BLaER1 (cell line): ENCODE data around the gene HS6ST1.

Experiments
- H3K27ac ChIP-seq: shearing (Covaris generic); formaldehyde crosslinking; 2 replicates; pipeline ENCODE4 v1.8.1; 2022
- H3K27me3 ChIP-seq: shearing (Covaris generic); formaldehyde crosslinking; 2 replicates; pipeline ENCODE4 v1.8.1; 2022
- H3K36me3 ChIP-seq: shearing (Covaris generic); formaldehyde crosslinking; 2 replicates; pipeline ENCODE4 v1.8.1; 2022
- H3K4me1 ChIP-seq: shearing (Covaris generic); formaldehyde crosslinking; 2 replicates; pipeline ENCODE4 v1.8.1; 2022
- H3K4me2 ChIP-seq: shearing (Covaris generic); formaldehyde crosslinking; 2 replicates; pipeline ENCODE4 v1.8.1; 2022
- H3K4me3 ChIP-seq: shearing (Covaris generic); formaldehyde crosslinking; 2 replicates; pipeline ENCODE4 v1.8.1; 2022
- H3K9ac ChIP-seq: shearing (Covaris generic); formaldehyde crosslinking; 2 replicates; pipeline ENCODE4 v1.8.1; 2022
- H3K9me3 ChIP-seq: shearing (Covaris generic); formaldehyde crosslinking; 2 replicates; pipeline ENCODE4 v1.8.1; 2022
- H4K20me1 ChIP-seq: shearing (Covaris generic); formaldehyde crosslinking; 2 replicates; pipeline ENCODE4 v1.8.1; 2022
- Cebpa-rat ChIP-seq: shearing (Covaris generic); IDR thresholded peaks from 2 replicates; pipeline ENCODE4 v1.8.1; 2022

The HS6ST1 gene

DNA sequence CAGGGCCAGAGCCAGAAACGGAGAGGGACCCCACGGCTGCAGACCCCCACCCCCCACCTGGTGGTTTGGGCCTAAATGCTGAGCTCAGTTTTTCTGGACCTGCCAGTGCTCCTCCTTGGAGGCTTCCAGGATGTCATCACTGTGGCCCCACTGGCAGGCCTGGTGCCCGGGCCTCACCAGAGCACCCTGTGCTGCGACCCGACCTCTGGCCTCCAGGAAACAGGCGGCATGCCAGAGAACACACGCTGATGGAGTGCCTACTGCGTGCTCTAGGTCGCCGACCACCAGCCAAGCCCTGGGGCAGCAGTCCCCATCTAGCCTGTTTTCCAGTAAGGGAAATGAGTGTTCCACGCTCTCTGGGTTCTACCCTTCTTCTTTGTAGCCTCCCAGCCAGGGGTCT is 33.8 kb downstream of the HS6ST1 start:
- Histone ChIP-seq H3K27ac (peak overlapping the region; percentile 38), H3K27me3 (no peaks in the 10 kb centered on the region), H3K9me3 (no peaks in the 10 kb centered on the region), H3K4me2 (peak overlapping the region; percentile 97; the same call in 1 of the 2 replicates), H3K4me3 (no peak overlapping the region), H3K4me1 (peaks cover 100% of the 10 kb centered on the region), H3K9ac (no peak overlapping the region), H4K20me1 (peaks cover 100% of the 10 kb centered on the region), H3K36me3 (peaks cover 32% of the 10 kb centered on the region)
- no peak for TF ChIP-seq Cebpa-rat

- H4K20me1 ChIP-seq, result peaks cover 100% of the 10 kb centered on the region
- H3K4me1 ChIP-seq, result peaks cover 100% of the 10 kb centered on the region
- H3K4me2 ChIP-seq, result peak overlapping the region; percentile 97
- H3K27ac ChIP-seq, result peak overlapping the region; percentile 81
- peaks cover 32% of the 10 kb centered on the region for H3K36me3 ChIP-seq
- H3K27me3 ChIP-seq, result no peaks in the 10 kb centered on the region
- H3K9me3 ChIP-seq, result no peaks in the 10 kb centered on the region
- H3K4me3 ChIP-seq, result no peak overlapping the region
- no peak for TF ChIP-seq Cebpa-rat
- peak overlapping the region; percentile 47; the same call in 1 of the 2 replicates for H3K9ac ChIP-seq
Measured at GRCh38 chr2:128284037-128284441, 34.6 kb downstream of the HS6ST1 start.

DNA sequence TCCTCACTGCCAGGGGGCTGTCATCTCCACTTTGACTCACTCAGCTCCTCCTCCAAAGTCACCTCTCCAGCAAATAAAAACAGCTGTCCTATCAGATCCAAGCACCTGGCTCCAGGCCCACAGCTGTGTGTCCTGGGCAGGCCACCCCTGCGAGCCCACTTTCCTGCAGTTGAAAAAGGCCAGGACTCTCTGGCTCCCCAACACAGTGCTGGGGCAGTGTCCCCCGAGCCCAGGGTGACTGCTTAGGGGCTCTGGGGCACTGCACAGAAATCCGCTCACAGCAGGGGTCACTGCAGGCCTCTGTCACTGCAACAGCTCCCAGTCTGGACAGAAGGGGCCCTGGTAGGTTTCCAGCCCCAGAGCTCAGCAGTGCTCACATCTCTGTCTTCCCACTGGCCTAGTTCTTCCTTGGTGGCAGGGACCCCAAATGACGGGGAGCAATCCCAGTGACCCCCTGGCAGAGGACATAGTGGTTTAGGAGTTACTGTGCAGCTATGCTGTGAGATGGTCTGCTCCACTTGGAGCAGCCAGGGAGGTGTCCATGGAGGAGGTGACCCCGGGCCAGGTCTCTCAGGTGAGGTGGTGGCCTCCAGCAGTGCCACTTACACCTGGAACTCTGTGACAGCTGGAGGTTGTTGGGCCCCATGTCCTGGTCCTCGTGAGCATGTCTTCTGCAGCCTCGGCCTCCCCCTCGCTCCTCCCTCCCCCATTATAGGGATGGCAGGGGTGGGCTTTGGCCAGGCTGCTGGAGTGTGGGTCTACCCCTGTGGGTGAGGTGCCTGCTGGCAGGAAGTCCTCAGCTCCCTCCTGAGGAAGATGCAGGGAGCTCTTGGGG is 35.5 kb downstream of the HS6ST1 start:
- Histone ChIP-seq H3K4me1 (peaks cover 100% of the 10 kb centered on the region), H3K4me2 (peak overlapping the region; percentile 97), H3K9ac (peak overlapping the region; percentile 47), H3K36me3 (peaks cover 32% of the 10 kb centered on the region), H4K20me1 (peaks cover 100% of the 10 kb centered on the region), H3K4me3 (no peak overlapping the region), H3K27me3 (no peaks in the 10 kb centered on the region), H3K27ac (peak overlapping the region; percentile 81), H3K9me3 (no peaks in the 10 kb centered on the region)
- no peak for TF ChIP-seq Cebpa-rat

- H4K20me1 ChIP-seq, result peaks cover 100% of the 10 kb centered on the region
- no peaks in the 10 kb centered on the region for H3K27me3 ChIP-seq
- H3K4me2 ChIP-seq, result peak overlapping the region; percentile 97
- H3K36me3 ChIP-seq, result peaks cover 26% of the 10 kb centered on the region
- no peaks in the 10 kb centered on the region for H3K9me3 ChIP-seq
- H3K4me1 ChIP-seq, result peaks cover 99% of the 10 kb centered on the region
- peak overlapping the region; percentile 81 for H3K27ac ChIP-seq
- no peak overlapping the region for H3K4me3 ChIP-seq
- peak overlapping the region; percentile 47 for H3K9ac ChIP-seq
- no peak for TF ChIP-seq Cebpa-rat
Measured at GRCh38 chr2:128282246-128282975, 36.3 kb downstream of the HS6ST1 start.

GRCh38 chr2:128281852-128282245 is 36.8 kb downstream of the HS6ST1 start:
- Histone ChIP-seq H3K4me1 (peaks cover 99% of the 10 kb centered on the region), H3K4me2 (peak overlapping the region; percentile 97), H3K9me3 (no peaks in the 10 kb centered on the region), H3K9ac (no peak overlapping the region), H3K4me3 (no peak overlapping the region), H3K27me3 (no peaks in the 10 kb centered on the region), H3K27ac (peak overlapping the region; percentile 81), H3K36me3 (peaks cover 26% of the 10 kb centered on the region), H4K20me1 (peaks cover 100% of the 10 kb centered on the region)
- no peak for TF ChIP-seq Cebpa-rat

GRCh38 chr2:128280901-128281321 is 37.8 kb downstream of the HS6ST1 start:
- Histone ChIP-seq H3K9ac (peak overlapping the region; percentile 68), H3K27ac (peak overlapping the region; percentile 81), H3K27me3 (no peaks in the 10 kb centered on the region), H4K20me1 (peaks cover 95% of the 10 kb centered on the region), H3K36me3 (peaks cover 26% of the 10 kb centered on the region), H3K4me2 (peak overlapping the region; percentile 97), H3K9me3 (no peaks in the 10 kb centered on the region), H3K4me3 (peak overlapping the region; percentile 51), H3K4me1 (peaks cover 93% of the 10 kb centered on the region)
- TF ChIP-seq Cebpa-rat, result no peak

GRCh38 chr2:128280158-128280871 is 38.4 kb downstream of the HS6ST1 start:
- peaks cover 87% of the 10 kb centered on the region for H3K4me1 ChIP-seq
- peak overlapping the region; percentile 97 for H3K4me2 ChIP-seq
- no peaks in the 10 kb centered on the region for H3K27me3 ChIP-seq

GRCh38 chr2:128279786-128280157 is 38.9 kb downstream of the HS6ST1 start:
- Histone ChIP-seq H3K4me3 (peak overlapping the region; percentile 51; the same call in 1 of the 2 replicates), H3K4me2 (peak overlapping the region; percentile 97), H3K36me3 (peaks cover 28% of the 10 kb centered on the region), H3K9ac (no peak overlapping the region; the same call in 1 of the 2 replicates), H3K27ac (peak overlapping the region; percentile 81), H3K9me3 (peaks cover 11% of the 10 kb centered on the region), H3K4me1 (peaks cover 81% of the 10 kb centered on the region), H4K20me1 (peaks cover 84% of the 10 kb centered on the region), H3K27me3 (no peaks in the 10 kb centered on the region)
- no peak for TF ChIP-seq Cebpa-rat

More at GRCh38 chr2:128280158-128280871, 38.4 kb downstream of the HS6ST1 start:
- H3K4me3 ChIP-seq, result peak overlapping the region; percentile 51
- no peak for TF ChIP-seq Cebpa-rat
- peaks cover 89% of the 10 kb centered on the region for H4K20me1 ChIP-seq
- peaks cover 6% of the 10 kb centered on the region for H3K9me3 ChIP-seq
- H3K9ac ChIP-seq, result peak overlapping the region; percentile 68
- peaks cover 26% of the 10 kb centered on the region for H3K36me3 ChIP-seq
- peak overlapping the region; percentile 81 for H3K27ac ChIP-seq

DNA sequence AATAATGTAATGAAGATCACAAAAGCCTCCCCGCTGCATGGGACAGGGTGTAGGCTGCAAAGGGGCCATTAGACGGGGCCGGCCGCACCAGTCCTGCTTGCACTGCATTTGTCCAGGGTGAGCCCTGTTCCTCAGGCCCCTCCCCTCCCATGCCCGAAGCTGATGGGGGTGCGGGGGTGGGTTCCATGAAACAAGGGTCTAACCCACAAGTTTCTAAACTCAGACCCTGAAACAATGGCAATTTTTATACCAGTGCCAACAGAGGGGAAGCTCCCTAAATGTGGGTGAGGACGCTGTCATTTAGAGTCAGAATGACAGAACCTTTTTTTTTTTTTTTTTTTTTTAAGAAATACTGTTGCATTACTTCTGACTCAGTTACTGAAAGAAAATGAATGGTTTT is 39.7 kb downstream of the HS6ST1 start:
- TF ChIP-seq Cebpa-rat, result no peak
- peaks cover 19% of the 10 kb centered on the region for H3K9me3 ChIP-seq
- no peak overlapping the region for H3K4me3 ChIP-seq
- H3K9ac ChIP-seq, result no peak overlapping the region
- peaks cover 36% of the 10 kb centered on the region for H3K36me3 ChIP-seq
- no peaks in the 10 kb centered on the region for H3K27me3 ChIP-seq
- peak overlapping the region; percentile 97 for H3K4me2 ChIP-seq
- peak overlapping the region; percentile 40; the same call in 1 of the 2 replicates for H3K27ac ChIP-seq
- peaks cover 76% of the 10 kb centered on the region for H4K20me1 ChIP-seq
- H3K4me1 ChIP-seq, result peaks cover 74% of the 10 kb centered on the region
